GM23338 (cell line): ENCODE data around the gene LDHA. TPM values are rescaled to one million over a fixed set of nuclear protein-coding genes. Genes with fewer than 3 reads are reported as not detected.

ENCODE experiments used
- ATAC-seq: fragments of 200-7000 bp; cut with Tn5 transposase; 3 replicates; pipeline ENCODE4 v1.9.1; 2020
- DNase-seq: peaks from one replicate; pipeline ENCODE4 v3.0.0-alpha.2; 2015; ENCODE audit warnings: low spot score
- H2AFZ ChIP-seq: fragments of 200-600 bp; sonication (generic); 2 replicates; pipeline ENCODE4 v1.8.0; 2016; ENCODE audit warnings: antibody characterized with exemption, mild to moderate bottlenecking, moderate library complexity
- H3F3A ChIP-seq: fragments of 200-600 bp; sonication (generic); replicated peaks from 2 replicates; pipeline ENCODE4 v1.8.0; 2017; ENCODE audit warnings: antibody characterized with exemption, mixed run types, low read depth
- H3K27ac ChIP-seq: fragments of 200-600 bp; sonication (generic); 2 replicates; pipeline ENCODE4 v1.6.1; 2016; ENCODE audit warnings: low read depth
- H3K27me3 ChIP-seq: fragments of 200-600 bp; sonication (generic); 2 replicates; pipeline ENCODE4 v1.8.0; 2016; ENCODE audit warnings: mild to moderate bottlenecking, mixed run types, moderate library complexity; ENCODE audit not compliant: insufficient read depth
- H3K36me3 ChIP-seq: fragments of 200-600 bp; sonication (generic); 2 replicates; pipeline ENCODE4 v1.8.0; 2016; ENCODE audit warnings: mild to moderate bottlenecking; ENCODE audit not compliant: insufficient read depth
- H3K4me1 ChIP-seq: fragments of 200-600 bp; sonication (generic); 2 replicates; pipeline ENCODE4 v1.8.0; 2016; ENCODE audit warnings: mild to moderate bottlenecking, moderate library complexity; ENCODE audit not compliant: insufficient read depth
- H3K4me2 ChIP-seq: fragments of 200-600 bp; sonication (generic); 2 replicates; pipeline ENCODE4 v1.7.1; 2017; ENCODE audit warnings: mixed run types
- H3K4me3 ChIP-seq: fragments of 200-600 bp; sonication (generic); 2 replicates; pipeline ENCODE4 v1.6.1; 2016; ENCODE audit warnings: mixed run types
- H3K79me2 ChIP-seq: fragments of 200-600 bp; sonication (generic); replicated peaks from 2 replicates; pipeline ENCODE4 v1.8.0; 2017; ENCODE audit warnings: mild to moderate bottlenecking; ENCODE audit not compliant: insufficient read depth
- H3K9me2 ChIP-seq: fragments of 200-600 bp; sonication (generic); 2 replicates; pipeline ENCODE4 v1.8.0; 2017; ENCODE audit not compliant: insufficient read depth
- H4K20me1 ChIP-seq: fragments of 200-600 bp; sonication (generic); replicated peaks from 2 replicates; pipeline ENCODE4 v1.8.0; 2017; ENCODE audit warnings: mild to moderate bottlenecking; ENCODE audit not compliant: insufficient read depth
- H3K27ac Mint-ChIP-seq: 2 replicates; pipeline ENCODE4 v1.8.0; 2020; ENCODE audit warnings: inconsistent platforms, mild to moderate bottlenecking, moderate library complexity, mixed read lengths
- H3K27me3 Mint-ChIP-seq: 3 replicates; pipeline ENCODE4 v1.8.0; 2022; ENCODE audit warnings: low read depth, mild to moderate bottlenecking, moderate library complexity, mixed read lengths, inconsistent platforms; ENCODE audit not compliant: insufficient read depth, poor library complexity
- H3K36me3 Mint-ChIP-seq: 3 replicates; pipeline ENCODE4 v1.8.0; 2021; ENCODE audit warnings: low read depth, mild to moderate bottlenecking, inconsistent platforms, moderate library complexity, mixed read lengths
- H3K4me1 Mint-ChIP-seq: 3 replicates; pipeline ENCODE4 v1.8.0; 2020; ENCODE audit warnings: mild to moderate bottlenecking, inconsistent platforms, mixed read lengths
- H3K4me3 Mint-ChIP-seq: 3 replicates; pipeline ENCODE4 v1.8.0; 2021; ENCODE audit warnings: moderate library complexity, mild to moderate bottlenecking, inconsistent platforms, mixed read lengths
- H3K9me3 Mint-ChIP-seq: 3 replicates; pipeline ENCODE4 v1.8.0; 2020; ENCODE audit warnings: moderate library complexity, mild to moderate bottlenecking, inconsistent platforms, mixed read lengths
- CREB1 ChIP-seq: fragments of 250-450 bp; sonication (Bioruptor Pico); IDR thresholded peaks from 2 replicates; pipeline ENCODE4 v1.5.0; 2020; ENCODE audit warnings: low read depth, mild to moderate bottlenecking, moderate library complexity
- EZH2 ChIP-seq: fragments of 200-600 bp; sonication (generic); IDR thresholded peaks from one replicate; pipeline ENCODE4 v1.8.0; 2017; ENCODE audit warnings: antibody characterized with exemption, mild to moderate bottlenecking, low read depth; ENCODE audit not compliant: unreplicated experiment
- JUNB ChIP-seq: IDR thresholded peaks from one replicate; pipeline ENCODE4 v1.6.1; 2016; ENCODE audit warnings: antibody characterized with exemption; ENCODE audit not compliant: unreplicated experiment
- NANOG ChIP-seq: IDR thresholded peaks from 2 replicates; pipeline ENCODE4 v1.6.1; 2016; ENCODE audit warnings: antibody characterized with exemption, borderline replicate concordance
- POLR2AphosphoS5 ChIP-seq: IDR thresholded peaks from 2 replicates; pipeline ENCODE4 v1.6.1; 2016; ENCODE audit warnings: antibody characterized with exemption, low read depth
- REST ChIP-seq: IDR thresholded peaks from one replicate; pipeline ENCODE4 v1.6.1; 2018; ENCODE audit warnings: antibody characterized with exemption; ENCODE audit not compliant: unreplicated experiment
- ZNF114 ChIP-seq: fragments of 250-450 bp; sonication (Bioruptor Pico); IDR thresholded peaks from 2 replicates; pipeline ENCODE4 v1.5.0; 2020; ENCODE audit warnings: mild to moderate bottlenecking, moderate library complexity
- ZNF331 ChIP-seq: fragments of 250-450 bp; sonication (Bioruptor Pico); IDR thresholded peaks from 2 replicates; pipeline ENCODE4 v1.5.0; 2020; ENCODE audit warnings: low read depth, mild to moderate bottlenecking, moderate library complexity
- ZNF462 ChIP-seq: fragments of 250-450 bp; sonication (Bioruptor Pico); IDR thresholded peaks from 2 replicates; pipeline ENCODE4 v1.5.0; 2020; ENCODE audit warnings: mild to moderate bottlenecking, moderate library complexity
- polyA plus RNA-seq: library from polyadenylated mRNA; unstranded; fragments of >200 nt; fragmentation: Nextera tagmentation; extraction: Ambion mirVana; gene quantifications from 2 replicates; pipeline ENCODE4 v1.2.1, GENCODE V29; 2016
- total RNA-seq: library from RNA; depleted of rRNA; stranded (reverse); fragments of >200 nt; shearing (Covaris generic); gene quantifications from 2 replicates; pipeline ENCODE4 v1.2.3, GENCODE V29; 2014
- TF ChIP-seq, protein P1 (sequence below): IDR thresholded peaks from 2 replicates; pipeline ENCODE4 v1.6.1; 2016; ENCODE audit warnings: antibody characterized with exemption

Gene LDHA
- total and polyA plus RNA-seq, 2 experiments from 2014 or later, result 432 to 467 TPM

DNA sequence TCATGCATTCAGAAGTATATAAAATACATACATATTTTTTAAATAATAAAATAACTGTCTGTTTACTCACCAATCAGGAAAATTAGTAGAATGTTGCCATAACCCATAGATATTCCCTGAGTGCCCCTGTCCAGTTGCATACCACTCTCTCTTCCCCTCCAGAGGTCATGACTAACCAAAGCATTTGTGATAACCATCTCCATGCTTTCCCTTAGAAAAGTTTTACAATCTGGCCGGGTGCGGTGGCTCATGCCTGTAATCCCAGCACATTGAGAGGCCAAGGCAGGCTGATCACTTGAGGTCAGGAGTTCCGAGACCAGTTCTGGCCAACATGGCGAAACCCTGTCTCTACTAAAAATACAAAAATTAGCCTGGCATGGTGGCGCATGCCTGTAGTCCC lies 33.2 kb upstream of the LDHA start:
- 0 out of 2 replicates have a peak, but pooled peaks cover 5% of the 10 kb centered on the region for H4K20me1 ChIP-seq
- no peak overlapping the region for H3K4me2 ChIP-seq
- no peak for ATAC-seq
- H2AFZ ChIP-seq, result no peak overlapping the region
- no peaks in the 10 kb centered on the region for H3F3A ChIP-seq
- Mint-ChIP-seq H3K4me3 (no peak overlapping the region), H3K4me1 (no peaks in the 10 kb centered on the region), H3K9me3 (no peaks in the 10 kb centered on the region), H3K36me3 (peaks cover 44% of the 10 kb centered on the region), H3K27me3 (no peaks in the 10 kb centered on the region), H3K27ac (no peak overlapping the region)
- H3K4me3 ChIP-seq, result no peak overlapping the region
- H3K27ac ChIP-seq, result no peak overlapping the region
- H3K79me2 ChIP-seq, result no peaks in the 10 kb centered on the region
- H3K36me3 ChIP-seq, result peaks cover 40% of the 10 kb centered on the region
- TF ChIP-seq ZNF331, result no peak
- TF ChIP-seq POLR2AphosphoS5, result no peak
- no peak for TF ChIP-seq ZNF114
- TF ChIP-seq EZH2, result no peak
- TF ChIP-seq, protein P1, sequence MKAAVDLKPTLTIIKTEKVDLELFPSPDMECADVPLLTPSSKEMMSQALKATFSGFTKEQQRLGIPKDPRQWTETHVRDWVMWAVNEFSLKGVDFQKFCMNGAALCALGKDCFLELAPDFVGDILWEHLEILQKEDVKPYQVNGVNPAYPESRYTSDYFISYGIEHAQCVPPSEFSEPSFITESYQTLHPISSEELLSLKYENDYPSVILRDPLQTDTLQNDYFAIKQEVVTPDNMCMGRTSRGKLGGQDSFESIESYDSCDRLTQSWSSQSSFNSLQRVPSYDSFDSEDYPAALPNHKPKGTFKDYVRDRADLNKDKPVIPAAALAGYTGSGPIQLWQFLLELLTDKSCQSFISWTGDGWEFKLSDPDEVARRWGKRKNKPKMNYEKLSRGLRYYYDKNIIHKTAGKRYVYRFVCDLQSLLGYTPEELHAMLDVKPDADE, result no peak
- TF ChIP-seq NANOG, result no peak
- no peak for TF ChIP-seq REST
- no peak for TF ChIP-seq CREB1
- no peak for TF ChIP-seq JUNB
- H3K27me3 ChIP-seq, result no peaks in the 10 kb centered on the region
- no peaks in the 10 kb centered on the region for H3K9me2 ChIP-seq
- DNase-seq, result no peak
- no peaks in the 10 kb centered on the region for H3K4me1 ChIP-seq

GRCh38 chr11:18364495-18365073 lies 29.8 kb upstream of the LDHA start:
- Mint-ChIP-seq H3K4me3 (no peak overlapping the region), H3K4me1 (no peaks in the 10 kb centered on the region), H3K27ac (no peak overlapping the region), H3K9me3 (no peaks in the 10 kb centered on the region), H3K27me3 (no peaks in the 10 kb centered on the region), H3K36me3 (peaks cover 40% of the 10 kb centered on the region)
- Histone ChIP-seq H3K27ac (no peak overlapping the region), H4K20me1 (peaks cover 5% of the 10 kb centered on the region; the same call in 1 of the 2 replicates), H3K4me1 (no peaks in the 10 kb centered on the region), H3K4me3 (no peak overlapping the region), H3F3A (no peaks in the 10 kb centered on the region), H3K27me3 (no peaks in the 10 kb centered on the region), H3K36me3 (peaks cover 33% of the 10 kb centered on the region), H2AFZ (no peak overlapping the region), H3K9me2 (no peaks in the 10 kb centered on the region), H3K4me2 (no peak overlapping the region), H3K79me2 (no peaks in the 10 kb centered on the region)
- ATAC-seq, result no peak
- DNase-seq, result no peak
- TF ChIP-seq ZNF462 (CRISPR knock-in tag), result no peak
- TF ChIP-seq EZH2, result no peak
- no peak for TF ChIP-seq ZNF331
